HEK293 (cell line): ENCODE results near the gene UBASH3B.

Experiments
- ZNF768 ChIP-seq: fragments of 450-650 bp; formaldehyde crosslinking; IDR thresholded peaks from 2 replicates; pipeline ENCODE4 v1.5.1; 2018; ENCODE audit warnings: missing biosample characterization, mild to moderate bottlenecking, missing genetic modification characterization
- ZXDB ChIP-seq: fragments of 450-650 bp; formaldehyde crosslinking; IDR thresholded peaks from 2 replicates; pipeline ENCODE4 v1.5.1; 2016; ENCODE audit warnings: missing biosample characterization, missing genetic modification characterization

GRCh38 chr11:122646549-122647340 is 8.8 kb upstream of the UBASH3B start:
- TF ChIP-seq ZNF768 (tag by site-specific recombination), result no peak
- no peak for TF ChIP-seq ZXDB
